GM12865 (cell line): ENCODE measurements around the gene MRPL53.
A peak's percentile ranks its signal among the peaks of the same experiment; 100 is the strongest.
"Not testable (repeated sequence)": the region's sequence is repeated elsewhere in the genome, so short reads cannot be mapped to it uniquely, and the experiment has no call there.

Experiments
- DNase-seq: peaks from one replicate; pipeline ENCODE4 v3.0.0; 2010; ENCODE audit warnings: low read depth
- H3K4me3 ChIP-seq: 2 replicates; pipeline ENCODE4 v1.5.1; 2011; ENCODE audit warnings: mild to moderate bottlenecking, low read depth, low read length, control low read depth
- TF ChIP-seq, protein P1 (sequence below): IDR thresholded peaks from 2 replicates; pipeline ENCODE4 v1.5.1; 2011; ENCODE audit warnings: low read length, control low read depth, low read depth, inconsistent platforms; ENCODE audit not compliant: insufficient read depth; ENCODE audit errors: missing control alignments

The MRPL53 gene

DNA sequence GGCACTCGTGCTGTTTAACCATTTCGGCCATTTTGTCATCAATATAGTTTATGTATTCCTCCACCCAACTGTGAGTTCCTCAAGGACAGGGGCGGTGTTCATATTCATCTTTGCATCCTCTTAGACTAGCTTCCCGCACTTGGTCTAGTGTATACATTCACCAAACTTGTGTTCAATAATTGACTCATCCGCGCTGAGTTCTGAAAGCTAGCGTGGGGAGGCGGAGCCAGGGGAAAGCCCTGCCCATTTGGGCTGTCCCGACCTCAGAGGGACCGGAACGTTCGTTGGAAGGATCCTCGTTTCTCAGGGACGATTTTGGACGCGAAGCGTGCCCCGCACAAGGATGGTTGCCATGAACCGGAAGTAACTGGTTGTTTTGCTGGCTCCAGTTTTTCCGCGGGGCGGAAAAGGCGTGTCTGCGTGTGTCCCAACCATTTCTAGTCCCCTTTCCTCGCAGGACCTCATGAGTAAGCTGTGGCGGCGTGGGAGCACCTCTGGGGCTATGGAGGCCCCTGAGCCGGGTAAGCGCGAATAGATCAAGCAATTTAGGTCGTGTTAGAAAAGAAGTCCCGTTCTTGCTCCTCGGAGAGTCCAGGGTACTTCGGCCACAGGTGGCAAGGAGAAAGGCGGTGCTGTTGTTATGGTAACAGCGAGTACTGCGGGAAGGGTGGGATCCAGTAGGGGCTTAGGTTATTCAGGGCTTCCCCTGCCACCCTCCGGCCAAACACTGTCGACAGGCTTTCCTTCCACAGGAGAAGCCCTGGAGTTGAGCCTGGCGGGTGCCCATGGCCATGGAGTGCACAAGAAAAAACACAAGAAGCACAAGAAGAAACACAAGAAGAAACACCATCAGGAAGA lies 17.6 kb downstream of the MRPL53 start, which contains the start of gene INO80B:
Gene INO80B, plus strand, starts transcription at position 434 of the 858 bp plus-strand sequence. Its CDS starts 30 bp downstream, at position 464.
- TF ChIP-seq, protein P1, sequence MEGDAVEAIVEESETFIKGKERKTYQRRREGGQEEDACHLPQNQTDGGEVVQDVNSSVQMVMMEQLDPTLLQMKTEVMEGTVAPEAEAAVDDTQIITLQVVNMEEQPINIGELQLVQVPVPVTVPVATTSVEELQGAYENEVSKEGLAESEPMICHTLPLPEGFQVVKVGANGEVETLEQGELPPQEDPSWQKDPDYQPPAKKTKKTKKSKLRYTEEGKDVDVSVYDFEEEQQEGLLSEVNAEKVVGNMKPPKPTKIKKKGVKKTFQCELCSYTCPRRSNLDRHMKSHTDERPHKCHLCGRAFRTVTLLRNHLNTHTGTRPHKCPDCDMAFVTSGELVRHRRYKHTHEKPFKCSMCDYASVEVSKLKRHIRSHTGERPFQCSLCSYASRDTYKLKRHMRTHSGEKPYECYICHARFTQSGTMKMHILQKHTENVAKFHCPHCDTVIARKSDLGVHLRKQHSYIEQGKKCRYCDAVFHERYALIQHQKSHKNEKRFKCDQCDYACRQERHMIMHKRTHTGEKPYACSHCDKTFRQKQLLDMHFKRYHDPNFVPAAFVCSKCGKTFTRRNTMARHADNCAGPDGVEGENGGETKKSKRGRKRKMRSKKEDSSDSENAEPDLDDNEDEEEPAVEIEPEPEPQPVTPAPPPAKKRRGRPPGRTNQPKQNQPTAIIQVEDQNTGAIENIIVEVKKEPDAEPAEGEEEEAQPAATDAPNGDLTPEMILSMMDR, result no peak
- DNase-seq, result peak; percentile 99
- peak within 1 kb of the TSS; percentile 88 for H3K4me3 ChIP-seq

DNA sequence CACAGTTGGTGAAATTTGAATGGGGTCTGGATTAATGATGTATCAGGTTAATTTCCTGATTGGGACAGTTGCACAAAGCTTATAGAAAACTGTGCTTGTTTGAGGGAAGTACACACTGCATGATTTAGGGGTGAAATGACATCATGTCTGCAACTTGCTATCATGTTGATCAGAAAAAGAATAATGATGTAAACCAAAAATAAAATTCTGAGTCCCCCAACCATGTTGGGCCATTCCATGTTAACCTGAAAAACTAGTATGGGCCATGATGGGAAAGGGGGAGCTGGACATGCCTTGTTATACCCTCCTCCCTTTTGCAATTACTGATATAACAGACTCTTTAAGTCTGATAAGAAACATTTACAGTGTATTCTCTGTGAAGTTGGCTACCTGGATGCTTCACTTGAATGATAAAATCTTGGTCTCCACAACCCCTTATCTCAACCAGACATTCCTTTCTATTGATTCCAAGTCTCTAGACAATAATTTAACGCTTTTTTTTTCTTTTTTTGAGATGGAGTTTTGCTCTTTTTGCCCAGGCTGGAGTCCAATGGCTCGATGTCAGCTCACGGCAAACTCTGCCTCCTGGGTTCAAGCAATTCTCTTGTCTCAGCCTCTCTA lies 21.8 kb downstream of the MRPL53 start:
- no peak for DNase-seq
- TF ChIP-seq, protein P1, result no peak
- H3K4me3 ChIP-seq, result no peak overlapping the region

DNA sequence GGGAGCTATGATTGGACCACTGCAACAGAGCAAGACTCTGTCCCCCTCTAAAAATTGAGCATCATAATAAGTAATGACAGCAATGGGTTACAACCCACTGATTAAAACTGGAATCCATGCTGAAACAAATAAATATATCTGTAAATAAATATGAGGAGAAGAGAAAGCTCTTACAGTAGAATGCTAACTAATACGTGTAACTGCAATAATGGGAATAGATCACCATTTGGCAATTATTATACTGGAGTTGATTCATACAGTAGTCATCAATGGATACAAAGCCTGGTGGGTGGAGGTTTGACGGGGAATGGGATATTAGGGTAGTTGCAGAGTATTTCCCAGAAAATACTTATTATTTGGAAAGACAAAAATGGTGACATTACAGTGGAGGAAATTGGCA lies 23.7 kb downstream of the MRPL53 start:
- DNase-seq, result no peak
- H3K4me3 ChIP-seq, result no peak overlapping the region
- TF ChIP-seq, protein P1, result no peak

DNA sequence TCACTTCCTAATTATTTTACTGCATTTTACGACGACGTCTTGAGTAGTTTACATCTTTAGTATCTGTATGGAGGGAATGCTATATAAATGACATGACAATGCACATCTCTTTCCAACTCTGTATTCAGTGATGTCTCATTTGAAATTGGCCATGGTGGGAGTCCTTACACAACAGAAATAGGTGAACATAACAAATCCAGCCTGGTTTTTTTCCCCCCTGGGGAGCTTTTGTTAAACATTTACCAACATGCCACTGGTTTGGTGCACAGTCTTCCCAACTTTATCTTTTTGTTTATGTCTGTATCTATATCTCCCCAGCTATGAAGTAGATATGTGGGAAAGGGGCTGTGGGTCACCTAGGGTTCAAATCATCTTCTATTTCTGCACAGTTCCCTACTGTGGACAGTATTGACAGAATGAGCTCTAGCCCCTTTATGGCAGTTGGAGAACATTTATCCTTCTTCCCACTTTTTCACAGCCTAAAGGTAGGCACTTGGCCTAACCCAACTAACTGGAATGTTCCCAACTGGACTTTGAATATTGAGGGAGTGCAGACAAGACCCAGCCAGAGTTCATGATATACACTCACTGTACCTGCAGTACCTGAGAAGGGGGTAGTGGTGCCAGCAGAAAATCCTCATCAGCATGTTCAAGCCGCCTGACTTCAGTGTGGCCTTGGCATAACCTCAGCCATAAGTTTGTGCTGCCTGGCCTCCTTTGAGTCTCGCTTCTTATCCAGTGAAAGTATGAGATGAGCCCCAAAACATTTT lies 25.1 kb downstream of the MRPL53 start:
- TF ChIP-seq, protein P1, result no peak
- DNase-seq, result no peak
- H3K4me3 ChIP-seq, result no peak overlapping the region

DNA sequence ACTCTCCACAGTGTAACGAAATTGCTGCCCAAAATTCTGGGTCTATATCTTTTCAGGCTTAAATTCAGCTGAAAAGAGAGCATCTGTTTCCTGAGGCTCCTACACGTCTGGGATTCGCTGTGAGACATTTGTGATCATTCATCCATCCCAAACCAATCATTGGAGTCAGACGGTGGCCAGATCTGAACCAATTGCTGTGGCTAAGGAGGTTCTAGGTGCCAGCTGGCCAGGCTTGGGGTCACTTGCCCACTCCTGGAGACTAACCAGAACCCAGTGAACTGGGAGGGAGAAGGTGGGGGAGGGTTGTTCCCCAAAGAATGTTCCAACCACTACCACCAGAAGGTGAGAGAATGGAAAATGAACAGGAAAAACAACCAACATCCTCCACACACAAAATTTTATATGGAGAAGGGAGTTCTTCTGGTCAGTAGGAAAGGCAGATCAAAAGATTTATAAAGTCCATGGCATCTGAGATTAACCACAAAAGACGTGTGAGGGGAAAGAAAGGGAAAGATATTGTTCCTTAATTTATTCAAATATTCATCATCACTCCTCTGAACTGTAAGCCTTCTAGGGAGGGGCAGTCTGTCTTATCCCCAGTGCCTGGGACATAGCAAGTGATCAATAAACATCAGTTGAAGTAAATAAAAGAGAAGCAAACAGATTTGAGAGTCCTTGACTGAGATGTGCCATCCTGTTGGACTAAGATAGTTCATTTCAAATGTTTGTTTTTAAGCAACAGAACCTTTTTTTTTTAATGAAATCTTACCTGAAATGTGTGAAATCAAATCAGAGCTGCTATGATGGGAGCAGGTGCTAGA lies 27.8 kb downstream of the MRPL53 start:
- no peak for DNase-seq
- no peak overlapping the region for H3K4me3 ChIP-seq
- TF ChIP-seq, protein P1, result no peak

DNA sequence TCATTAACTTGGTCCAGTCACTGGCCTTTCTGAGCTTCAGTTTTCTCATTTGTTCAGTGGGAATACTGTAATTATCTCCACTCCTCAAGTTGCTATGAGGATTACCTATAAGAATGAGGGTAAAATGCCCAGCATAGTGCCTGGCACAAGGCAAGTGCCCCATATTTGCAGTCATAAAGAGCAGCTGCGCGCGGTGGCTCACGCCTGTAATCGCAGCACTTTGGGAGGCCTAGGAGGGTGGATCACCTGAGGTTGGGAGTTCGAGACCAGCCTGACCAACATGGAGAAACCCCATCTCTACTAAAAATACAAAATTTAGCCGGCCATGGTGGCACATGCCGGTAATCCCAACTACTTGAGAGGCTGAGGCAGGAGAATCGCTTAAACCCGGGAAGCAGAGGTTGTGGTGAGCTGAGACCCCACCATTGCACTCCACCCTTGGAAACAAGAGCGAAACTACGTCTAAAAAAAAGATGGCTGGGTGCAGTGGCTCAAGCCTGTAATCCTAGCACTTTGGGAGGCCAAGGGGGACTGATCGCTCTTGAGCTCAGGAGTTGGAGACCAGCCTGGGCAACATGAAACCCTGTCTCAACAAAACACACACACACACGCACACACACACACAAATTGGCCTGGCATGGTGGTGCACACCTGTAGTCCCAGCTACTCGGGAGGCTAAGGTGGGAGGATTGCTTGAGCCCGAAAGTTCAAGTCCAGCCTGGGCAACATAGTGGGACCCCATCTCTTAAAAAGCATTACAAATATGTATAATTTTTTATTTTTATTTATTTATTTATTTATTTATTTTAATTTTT lies 29.8 kb downstream of the MRPL53 start:
- H3K4me3 ChIP-seq, DNase-seq: not testable (repeated sequence)
